NCI-H187 treated with DMSO at 0.1 percent for 48 hours (cell line): ENCODE data around the gene CHERP.
"Not testable (repeated sequence)": the region's sequence is repeated elsewhere in the genome, so short reads cannot be mapped to it uniquely, and the experiment has no call there.

Experiments
- DNase-seq: peaks from one replicate; lab custom pipeline; 2025; lab: John Stamatoyannopoulos, UW

Gene CHERP

DNA sequence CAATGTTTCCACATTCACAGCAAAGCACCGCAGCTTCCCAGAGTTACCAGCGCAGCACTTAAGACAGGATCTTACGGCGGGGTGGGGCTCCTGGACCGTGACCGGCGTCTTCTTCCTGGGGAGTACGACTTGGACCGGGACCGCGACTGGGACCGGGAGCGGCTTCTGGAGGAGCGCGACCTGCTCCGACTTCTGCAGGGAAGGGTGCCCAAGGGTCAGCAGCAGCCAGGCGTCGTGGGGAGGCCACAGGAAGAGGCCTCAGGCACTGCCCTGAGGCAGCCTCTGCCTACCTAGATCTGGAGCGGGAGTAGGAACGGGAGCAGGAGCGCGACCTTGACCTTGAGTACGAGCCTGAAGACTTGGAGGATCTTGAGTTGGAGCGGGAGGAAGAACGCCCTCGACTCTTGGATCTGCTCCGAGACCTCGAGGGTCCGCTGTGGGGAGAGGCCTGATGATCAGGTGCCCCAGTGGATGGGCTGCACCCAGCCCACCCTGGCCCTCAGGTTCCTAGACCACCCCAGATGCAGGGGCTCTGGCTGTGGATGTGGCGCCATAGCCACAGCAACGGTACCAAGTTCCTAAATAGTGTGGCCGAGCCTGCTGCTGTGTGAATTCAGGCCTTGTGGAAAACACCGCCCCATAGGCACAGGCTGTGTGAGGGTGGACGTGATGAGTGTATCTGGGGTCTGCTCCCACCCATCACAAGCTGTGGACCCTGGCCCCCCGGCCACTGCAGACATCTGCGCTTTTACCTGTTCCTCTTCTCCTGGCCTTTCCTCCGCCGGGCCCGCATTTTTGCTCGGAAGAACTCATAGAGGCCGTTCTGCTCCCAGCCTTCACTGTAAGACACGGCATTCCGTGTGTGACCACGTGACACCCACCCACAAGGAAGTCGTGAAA is 21.9 kb downstream of the CHERP start:
- no peak for DNase-seq

DNA sequence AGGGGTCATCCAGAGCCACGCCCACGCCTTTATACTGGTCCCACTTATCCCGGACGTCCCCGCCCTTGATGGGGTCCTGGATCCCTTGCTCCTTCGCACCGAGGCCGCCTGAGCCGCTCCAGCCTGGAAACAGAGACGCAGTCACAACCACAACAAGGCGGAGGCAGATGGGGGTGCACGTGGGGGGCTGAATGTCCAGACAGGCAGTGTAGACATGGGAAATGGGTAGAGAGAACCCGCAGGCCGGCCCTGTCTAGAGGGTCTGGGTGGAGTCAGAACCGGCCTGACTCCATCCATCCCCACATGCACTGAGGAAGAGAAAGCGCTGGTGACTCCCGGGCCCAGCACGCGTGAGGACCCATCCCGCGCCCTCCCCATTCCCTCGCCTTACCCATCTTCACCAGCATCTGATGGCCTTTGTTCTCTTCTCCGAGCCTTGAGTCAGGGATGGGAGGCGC is 23.0 kb downstream of the CHERP start:
- no peak for DNase-seq

DNA sequence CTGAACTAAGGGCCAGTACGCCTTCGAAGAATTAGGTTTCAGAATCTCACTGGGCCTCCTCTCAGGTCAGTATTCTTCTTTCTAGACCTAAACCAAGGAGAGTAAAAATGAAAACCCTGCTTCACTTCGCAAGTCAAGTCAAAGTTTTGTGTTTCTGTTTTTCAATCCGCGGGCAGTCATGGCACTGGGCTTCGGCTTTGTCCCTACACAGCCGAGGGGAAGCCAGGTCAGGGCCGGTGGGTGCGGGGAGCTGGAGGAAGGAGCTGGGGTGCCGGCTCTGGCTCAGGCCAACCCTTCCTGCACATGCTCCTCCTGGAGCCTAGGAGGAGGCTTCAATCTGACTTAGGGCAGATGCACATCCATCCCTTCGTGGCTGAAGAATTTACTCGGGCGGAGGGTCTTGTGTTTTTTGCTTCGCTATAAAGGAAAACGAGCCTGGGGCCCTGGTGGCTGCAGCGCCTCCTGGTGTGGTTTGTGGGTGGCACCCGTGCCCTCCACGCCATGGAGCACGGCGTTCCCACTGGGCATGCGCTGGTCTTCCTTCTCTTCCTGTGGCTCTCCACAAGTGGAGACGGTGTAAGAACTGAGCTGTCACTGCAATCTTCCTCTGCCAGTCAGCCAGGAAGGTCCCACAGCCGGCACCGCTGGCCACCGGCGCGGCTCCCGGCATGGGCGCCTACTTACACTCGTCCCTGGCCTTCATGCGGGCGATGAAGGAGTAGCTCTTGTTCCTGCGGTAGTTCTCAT is 23.6 kb downstream of the CHERP start:
- DNase-seq, result no peak

DNA sequence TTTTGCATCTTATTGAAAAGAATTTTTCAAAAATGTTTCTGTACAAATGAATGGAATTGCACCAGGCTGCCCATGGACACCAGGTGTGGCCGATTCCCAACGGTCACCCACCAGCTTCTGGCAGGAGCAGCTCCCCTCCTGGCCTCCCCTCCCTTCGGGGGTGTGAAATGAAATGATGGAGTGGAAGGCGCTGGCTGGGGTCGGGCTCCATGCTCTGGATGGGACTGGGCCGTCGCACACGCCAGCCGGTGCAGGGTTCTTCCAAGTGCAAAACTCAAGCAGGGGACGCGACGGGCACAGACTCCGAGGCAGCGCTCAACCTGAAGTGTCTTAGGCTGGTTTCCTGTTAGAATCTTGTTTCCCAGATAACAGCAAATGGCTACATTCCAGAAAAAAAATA is 24.2 kb downstream of the CHERP start:
- DNase-seq, result no peak

DNA sequence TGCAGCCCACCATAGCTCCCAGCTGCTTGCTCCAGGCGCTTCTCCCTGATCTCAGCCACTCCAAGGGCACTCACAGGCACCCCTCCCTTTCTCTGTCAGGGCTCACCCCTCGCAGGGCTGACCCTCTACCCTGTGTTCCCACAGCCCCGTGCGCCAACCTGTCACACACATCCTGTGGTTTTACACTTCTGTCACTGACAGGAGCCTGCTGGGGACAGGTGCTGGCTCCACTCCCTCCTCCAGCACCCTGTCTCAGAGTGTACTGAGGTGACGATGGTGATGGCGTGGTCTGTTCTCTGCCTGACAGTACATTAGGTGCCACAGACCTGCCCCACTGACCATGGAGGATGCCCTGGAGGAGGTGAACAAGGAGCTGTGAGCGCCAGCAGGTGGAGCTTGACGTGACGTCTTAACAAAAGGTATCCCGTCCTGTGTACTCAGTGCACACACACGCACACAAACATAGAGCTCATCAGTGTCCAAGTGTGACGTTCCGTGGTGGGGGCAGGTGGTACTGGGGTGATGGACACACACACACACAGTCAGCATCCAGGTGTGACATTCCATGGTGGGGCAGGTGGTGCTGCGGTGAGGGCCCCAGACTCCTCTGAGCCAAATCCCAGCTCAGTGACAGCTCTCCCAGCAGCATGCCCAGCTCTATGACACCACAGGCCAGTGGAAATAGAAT is 25.2 kb downstream of the CHERP start:
- no peak for DNase-seq

DNA sequence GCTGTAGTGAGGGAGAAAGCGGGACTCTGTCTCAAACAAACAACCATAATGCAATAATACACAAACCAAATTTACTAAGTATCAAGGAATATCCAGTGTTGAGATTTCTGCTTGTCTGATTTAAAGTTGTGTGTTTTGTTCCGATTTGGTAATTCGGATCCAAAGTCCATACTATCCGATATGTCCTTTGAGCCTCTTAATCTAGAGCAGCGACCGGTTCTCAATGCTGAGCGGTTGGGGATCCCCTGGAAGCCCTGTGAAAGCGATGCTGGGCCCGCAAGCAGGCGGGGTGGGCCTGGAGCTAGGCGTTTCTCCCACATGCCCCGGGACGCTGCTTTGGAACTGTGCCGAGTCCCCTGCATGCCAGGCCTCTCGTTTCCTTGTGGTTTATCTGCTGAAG is 25.9 kb downstream of the CHERP start:
- DNase-seq, result no peak

DNA sequence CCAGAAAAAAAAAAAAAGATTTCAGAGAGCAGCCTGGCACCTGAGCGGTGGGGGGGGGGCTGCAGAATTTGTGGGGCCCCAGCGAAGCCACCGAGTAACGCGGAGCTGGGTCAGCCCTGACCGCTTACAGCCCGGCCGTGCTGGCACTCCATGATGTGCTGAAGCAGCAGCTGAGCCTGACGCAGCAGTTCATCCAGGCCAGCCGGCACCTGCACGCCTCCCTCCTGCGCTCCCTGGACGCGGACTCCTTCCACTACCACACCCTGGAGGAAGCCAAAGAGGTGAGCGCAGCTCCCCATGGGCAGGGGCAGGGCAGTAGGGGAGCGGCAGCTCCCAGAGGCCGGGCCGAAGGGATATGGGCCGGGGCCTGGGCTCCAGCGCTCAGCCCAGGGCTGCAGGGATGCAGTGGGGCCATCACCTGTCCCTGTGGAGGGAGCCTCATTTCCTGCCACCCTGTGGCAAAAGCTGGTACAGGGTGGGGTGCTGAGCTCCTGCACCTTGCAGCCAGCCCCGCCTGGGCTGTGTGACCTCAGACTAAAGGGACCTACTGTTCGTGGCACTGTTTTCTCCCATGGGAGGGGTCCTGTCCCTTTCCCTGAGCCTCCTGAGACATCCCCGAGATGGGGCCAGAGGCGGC is 27.7 kb downstream of the CHERP start:
- DNase-seq, result no peak

DNA sequence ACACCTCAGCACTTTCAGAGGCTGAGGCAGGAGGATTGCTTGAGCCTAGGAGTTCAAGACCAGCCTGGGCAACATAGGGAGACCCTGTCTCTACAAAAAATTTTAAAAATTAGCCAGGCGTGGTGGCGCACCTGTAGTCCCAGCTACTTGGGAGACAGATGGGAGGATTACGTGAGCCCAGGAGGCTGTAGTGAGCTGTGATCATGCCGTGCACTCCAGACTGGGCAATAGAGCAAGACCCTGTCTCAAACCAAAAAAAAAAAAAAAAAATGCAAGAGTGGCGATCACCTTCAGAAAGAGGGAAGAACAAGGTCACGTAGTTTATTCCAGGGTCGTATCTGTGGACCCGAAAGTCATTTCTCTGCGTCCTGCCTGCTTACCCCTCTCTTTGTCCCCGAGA is 29.6 kb downstream of the CHERP start:
- DNase-seq, result not testable (repeated sequence)

DNA sequence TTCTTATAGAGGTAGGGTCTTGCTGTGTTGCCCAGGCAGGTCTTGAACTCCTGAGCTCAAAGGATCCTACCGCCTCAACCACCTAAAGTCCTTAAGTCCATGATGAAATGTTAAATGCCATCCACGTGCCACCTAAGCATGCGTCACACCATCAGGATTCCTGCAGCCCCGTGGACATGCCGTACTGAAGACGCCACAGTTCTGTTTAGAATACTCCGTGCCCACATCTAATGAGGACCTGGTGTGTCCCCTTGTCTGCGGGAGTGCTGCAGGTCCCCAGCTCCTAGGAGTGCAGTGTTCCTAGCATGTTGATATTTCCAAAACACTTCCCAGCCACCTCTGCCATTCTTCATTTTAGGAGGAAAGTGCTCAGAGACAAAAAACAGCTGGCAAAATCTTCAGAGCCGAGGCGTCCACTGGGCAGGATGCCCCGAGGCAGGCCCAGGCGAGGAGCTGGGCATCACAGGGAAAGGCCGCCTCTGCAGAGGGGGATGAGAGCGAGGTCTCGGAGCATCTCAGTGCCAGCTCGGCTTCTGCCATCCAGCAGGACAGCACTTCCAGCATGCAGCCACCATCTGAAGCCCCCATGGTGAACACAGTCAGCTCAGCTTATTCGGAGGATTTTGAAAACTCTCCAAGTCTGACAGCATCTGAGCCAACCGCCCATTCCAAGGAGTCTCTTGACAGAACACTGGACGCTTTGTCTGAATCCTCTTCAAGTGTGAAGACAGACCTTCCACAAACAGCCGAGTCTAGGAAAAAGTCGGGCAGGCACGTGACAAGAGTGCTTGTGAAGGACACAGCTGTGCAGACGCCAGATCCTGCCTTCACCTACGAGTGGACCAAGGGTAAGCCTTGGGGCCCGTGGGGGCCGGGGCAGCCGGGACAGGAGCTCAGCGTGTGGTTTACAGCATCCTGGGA is 32.8 kb downstream of the CHERP start:
- DNase-seq, result no peak

DNA sequence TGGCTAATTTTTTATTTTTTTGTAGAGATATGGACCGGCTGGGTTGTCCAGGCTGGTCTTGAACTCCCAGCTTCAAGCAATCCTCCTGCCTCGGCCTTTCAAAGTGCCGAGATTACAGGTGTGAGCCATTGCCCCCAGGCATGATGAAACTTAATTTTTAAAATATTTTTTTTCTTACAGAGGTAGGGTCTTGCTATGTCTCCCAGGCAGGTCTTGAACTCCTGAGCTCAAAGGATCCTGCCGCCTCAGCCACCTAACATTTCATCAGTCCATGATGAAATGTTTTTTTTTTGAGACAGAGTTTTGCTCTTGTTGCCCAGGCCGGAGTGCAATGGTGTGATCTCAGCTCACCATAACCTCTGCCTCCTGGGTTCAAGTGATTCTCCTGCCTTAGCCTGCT is 33.7 kb downstream of the CHERP start:
- no peak for DNase-seq

DNA sequence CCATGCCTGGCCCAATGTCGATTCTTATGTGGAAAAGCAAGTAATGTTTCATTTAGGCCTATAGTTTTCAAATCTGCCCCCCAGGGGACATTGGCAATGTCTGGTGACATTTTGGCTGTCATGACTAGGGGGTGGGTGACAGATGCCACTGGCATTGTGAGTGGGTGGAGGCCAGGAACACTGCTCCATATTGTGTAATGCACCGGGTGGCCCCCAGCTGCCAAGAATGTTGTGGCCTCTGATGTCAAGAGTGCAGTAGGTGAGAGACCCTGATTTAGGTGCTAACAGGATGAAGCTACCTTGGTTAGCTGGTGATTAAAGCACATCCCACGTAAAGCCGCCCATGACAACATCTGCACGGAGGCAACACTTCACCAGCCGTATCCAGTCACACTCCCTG is 35.3 kb downstream of the CHERP start:
- no peak for DNase-seq

DNA sequence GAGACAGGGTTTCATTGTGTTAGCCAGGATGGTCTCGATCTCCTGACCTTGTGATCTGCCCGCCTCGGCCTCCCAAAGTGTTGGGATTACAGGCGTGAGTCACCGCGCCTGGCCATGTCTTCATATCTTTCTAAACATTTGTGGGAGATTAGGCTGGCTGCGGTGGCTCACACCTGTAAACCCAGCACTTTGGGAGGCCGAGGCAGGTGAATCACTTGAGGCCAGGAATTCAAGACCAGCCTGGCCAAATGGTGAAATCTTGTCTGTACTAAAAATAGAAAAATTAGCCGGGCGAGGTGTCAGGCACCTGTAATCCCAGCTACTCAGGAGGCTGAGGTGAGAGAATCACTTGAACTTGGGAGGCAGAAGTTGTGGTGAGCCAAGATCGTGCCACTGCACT is 36.1 kb downstream of the CHERP start:
- DNase-seq, result not testable (repeated sequence)

DNA sequence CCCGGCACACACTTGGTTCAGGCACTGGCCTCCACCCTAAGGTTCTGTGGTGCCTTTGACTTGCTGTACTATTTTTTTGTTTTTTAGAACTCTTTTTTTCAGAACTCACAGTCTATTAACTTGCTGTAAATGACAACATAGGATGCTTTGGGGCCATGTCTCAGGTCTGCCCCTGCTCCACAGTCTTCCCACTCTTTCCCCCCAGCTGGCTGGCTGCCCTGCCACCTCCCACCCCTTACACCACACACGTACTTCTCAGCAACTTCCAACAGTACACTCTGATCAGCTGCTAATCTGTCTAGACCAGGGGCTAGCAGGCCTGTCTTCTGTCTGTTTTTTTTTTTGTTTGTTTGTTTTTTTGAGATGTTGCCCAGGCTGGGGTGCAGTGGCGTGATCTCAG is 38.0 kb downstream of the CHERP start:
- no peak for DNase-seq

DNA sequence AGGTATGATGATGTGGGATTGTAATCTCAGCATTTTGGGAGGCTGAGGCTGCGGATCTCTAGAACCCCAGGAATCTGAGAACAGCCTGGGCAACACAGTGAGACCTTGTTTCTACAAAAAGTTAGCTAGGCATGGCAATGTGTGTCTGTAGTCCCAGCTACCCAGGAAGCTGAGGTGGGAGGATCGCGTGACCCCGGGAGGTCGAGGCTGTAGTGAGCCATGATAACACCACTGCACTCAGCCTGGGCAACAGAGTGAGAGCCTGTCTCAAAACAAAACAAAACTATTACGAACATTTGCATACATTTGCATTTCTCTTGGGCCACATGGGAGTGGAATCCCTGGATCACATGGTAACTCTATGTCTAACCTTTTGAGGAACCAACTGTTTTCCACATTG is 44.4 kb downstream of the CHERP start:
- DNase-seq, result no peak

DNA sequence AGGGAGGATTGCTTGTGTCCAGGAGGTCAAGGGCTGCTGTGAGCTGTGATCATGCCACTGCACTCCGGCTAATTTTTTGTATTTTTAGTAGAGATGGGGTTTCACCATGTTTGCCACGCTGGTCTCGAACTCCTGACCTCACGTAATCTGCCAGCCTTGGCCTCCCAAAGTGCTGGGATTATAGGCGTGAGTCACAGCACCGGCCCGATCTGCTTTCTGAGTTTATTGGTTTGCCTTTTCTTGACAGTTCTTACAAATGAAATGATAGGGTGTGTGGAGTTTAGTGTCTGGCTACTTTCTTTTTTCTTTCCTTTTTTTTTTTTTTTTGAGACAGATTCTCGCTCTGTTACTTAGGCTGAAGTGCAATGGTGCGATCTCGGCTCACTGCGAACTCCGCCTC is 45.2 kb downstream of the CHERP start:
- DNase-seq, result no peak

DNA sequence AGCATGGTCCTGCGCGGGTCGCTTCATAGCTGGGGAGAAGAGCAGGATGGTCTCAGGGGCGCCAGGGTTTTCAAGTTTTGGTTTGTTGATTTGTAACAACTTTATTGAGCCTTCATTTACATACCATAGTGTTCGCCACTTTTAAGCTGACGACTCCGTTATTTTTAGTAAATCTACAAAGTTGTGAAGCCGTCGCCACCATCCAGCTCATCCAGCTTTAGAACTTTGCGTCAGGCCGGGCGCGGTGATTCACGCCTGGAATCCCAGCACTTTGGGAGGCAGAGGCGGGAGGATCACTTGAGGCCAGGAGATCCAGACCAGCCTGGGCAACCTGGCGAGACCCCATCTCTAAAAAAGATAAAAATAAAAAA is 45.6 kb downstream of the CHERP start:
- no peak for DNase-seq

DNA sequence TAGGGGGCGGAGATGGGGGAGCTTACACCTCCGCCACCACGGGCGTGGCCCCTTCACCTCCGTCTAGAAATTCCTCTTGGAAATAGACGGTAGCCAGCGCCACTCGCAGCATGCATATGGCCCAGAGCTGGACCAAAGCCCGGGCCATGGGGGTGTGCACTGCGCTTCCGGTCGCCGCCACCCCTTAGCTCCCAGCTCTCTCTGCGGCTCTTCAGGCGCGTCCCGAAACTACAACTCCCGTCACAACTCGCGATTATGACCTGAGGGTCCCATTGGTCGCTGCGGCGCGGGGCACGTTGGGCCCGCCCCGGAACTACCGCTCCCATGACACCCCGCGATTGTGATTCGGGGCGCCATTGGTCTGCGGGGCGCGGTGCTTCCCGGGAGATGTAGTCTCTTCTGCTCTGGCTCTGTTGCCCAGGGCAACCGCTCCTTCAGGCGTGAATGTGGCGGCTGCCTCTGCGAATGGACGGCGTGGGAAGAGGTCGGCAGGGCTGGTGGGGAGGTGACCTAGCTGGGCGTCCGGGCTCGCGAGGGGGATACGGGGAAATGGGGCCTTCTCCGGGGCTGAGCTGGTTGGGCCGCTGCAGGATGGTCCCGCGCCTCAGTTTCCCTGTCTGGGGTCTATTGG is 46.1 kb downstream of the CHERP start, which contains the start of the genes C19orf44 and CALR3:
Gene C19orf44 (plus strand): TSS at position 413 of the 631 bp plus-strand sequence. CDS start 4,399 bp downstream, outside the sequence.
Gene CALR3 (minus strand): TSS at position 186 of the 631 bp plus-strand sequence. CDS start 38 bp downstream, at position 148.
- peak; percentile 82 for DNase-seq

DNA sequence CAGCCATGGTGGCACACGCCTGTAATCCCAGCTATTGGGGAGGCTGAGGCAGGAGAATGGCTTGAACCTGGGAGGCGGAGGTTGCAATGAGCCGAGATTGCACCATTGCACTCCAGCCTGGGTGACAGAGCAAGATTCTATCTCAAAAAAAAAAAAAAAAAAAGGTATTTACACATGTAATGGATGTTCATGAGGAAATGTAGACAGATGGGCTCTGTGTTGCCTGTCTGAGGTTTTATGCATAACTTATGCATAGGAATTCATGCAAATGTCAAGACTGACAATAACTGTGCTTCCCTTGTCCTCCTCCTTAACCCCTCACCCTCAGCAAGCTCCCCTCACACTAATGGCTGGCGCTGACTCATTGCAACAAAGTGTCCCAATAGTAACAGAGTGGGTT is 55.8 kb downstream of the CHERP start:
- not testable (repeated sequence) for DNase-seq

DNA sequence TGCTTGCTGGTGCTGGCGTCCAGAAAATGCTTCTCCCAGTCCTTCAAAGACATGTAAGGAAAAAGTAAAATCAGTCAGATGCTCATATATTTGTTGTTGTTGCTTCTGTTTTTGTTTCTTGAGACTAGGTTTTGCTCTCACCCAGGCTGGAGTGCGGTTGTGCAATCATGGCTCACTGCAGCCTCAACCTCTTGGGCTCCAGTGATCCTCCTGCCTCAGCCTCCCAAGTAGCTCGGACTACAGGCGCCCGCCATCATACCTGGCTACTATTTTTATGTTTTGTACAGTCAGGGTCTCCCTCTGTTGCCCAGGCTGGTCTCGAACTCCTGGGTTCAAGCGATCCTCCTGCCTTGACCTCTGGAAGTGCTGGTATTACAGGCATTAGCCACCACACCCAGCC is 59.5 kb downstream of the CHERP start:
- DNase-seq, result no peak

DNA sequence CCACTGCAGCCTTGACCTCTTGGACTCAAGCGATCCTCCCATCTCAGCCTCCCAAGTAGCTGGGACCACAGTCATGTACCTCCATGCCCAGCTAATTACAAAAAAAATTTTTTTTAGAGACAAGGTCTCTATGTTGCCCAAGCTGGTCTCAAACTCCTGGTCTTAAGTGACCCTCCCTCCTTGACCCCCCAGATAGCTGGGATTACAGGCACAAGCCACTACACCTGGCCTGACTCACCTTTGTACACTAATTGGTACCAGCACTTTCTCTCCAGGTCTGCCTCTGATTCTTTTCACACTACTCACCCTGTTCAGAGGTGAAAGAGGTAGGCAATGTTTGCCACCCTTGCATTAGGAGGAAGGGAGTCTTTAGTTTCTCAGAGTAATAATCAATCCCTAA is 64.9 kb downstream of the CHERP start:
- no peak for DNase-seq
